C4-2B (cell line): ENCODE results near the gene SLC6A9.

Experiments
- H3K27ac ChIP-seq: fragments of 450-650 bp; 2 replicates; pipeline ENCODE4 v1.5.1; 2017
- ZFX ChIP-seq: fragments of 450-650 bp; IDR thresholded peaks from 2 replicates; pipeline ENCODE4 v1.6.1; 2017
- TF ChIP-seq, protein P1 (sequence below): fragments of 450-650 bp; conservative IDR thresholded peaks from 2 replicates; pipeline ENCODE4 v1.5.1; 2017; ENCODE audit warnings: mild to moderate bottlenecking

The SLC6A9 gene

DNA sequence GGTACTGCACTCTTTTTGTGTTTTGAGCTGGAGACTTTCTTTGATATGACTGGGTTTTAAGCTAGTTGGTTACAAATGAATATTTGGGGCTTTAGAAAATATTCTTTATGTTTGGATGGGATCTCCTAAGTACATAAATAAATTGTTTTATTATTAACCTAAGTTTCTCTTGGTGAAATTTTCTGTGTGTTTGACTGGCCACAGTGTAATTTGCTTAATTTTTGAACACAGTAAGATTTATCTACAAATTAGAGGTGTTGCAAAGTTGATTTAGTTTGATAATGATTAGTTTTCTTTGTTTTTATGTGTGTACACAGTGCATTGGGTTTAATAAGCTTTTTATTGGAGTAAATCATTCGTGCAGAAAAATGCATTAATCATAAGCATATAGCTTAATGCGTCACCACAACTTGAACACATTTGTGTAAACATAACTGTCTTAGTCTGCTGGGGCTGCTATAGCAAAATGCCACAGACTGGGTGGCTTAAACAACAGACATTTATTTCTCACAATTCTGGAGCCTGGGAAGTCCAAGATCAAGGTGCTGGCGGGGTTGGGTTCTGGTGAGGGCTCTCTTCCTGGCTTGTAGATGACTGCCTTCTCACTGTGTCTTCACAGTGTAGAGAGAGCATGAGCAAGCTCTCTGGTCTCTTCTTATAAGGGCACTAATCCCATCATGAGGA, 17.4 kb upstream of the SLC6A9 start:
- TF ChIP-seq, protein P1, sequence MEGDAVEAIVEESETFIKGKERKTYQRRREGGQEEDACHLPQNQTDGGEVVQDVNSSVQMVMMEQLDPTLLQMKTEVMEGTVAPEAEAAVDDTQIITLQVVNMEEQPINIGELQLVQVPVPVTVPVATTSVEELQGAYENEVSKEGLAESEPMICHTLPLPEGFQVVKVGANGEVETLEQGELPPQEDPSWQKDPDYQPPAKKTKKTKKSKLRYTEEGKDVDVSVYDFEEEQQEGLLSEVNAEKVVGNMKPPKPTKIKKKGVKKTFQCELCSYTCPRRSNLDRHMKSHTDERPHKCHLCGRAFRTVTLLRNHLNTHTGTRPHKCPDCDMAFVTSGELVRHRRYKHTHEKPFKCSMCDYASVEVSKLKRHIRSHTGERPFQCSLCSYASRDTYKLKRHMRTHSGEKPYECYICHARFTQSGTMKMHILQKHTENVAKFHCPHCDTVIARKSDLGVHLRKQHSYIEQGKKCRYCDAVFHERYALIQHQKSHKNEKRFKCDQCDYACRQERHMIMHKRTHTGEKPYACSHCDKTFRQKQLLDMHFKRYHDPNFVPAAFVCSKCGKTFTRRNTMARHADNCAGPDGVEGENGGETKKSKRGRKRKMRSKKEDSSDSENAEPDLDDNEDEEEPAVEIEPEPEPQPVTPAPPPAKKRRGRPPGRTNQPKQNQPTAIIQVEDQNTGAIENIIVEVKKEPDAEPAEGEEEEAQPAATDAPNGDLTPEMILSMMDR, result no peak
- no peak for TF ChIP-seq ZFX
- H3K27ac ChIP-seq, result no peak overlapping the region

DNA sequence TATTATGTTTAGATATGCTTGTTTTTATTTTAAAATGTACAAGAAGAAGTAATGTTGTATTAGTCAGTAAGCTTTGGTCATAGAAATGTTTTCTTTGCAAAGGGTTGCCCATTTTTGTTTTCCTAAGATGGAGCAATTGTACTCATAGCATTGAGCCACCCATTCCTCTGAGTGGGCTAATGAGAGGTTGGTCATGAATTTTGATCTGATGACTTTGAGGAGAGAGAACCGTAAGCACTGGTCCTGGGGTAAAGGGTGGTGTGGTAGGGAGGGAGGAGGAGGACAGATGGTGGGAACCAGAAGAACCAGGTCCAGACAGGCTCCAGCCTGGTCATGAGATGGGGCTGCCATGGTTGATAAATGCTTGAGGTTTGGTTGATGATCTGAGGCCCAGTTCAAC, 15.9 kb upstream of the SLC6A9 start:
- H3K27ac ChIP-seq, result no peak overlapping the region
- no peak for TF ChIP-seq ZFX
- TF ChIP-seq, protein P1, result no peak

DNA sequence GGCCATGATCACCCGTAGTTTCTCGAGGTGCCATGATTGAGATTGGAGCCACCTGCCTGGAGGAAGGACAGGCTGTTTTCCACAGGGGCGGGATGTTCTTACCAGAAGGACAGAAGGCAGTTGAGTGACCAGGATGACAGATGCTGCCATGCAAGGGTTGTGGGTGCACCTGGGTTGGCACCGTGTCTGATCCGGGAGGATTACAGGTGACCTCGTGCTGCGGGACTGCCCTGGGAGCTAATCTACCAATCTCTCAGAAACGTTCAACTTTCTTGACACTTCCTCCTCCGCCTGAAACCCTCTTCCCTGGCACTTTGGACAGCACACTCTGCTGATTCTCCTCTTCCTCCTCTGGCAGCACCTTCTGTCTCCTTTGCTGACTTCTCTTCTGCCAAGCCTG, 13.8 kb upstream of the SLC6A9 start:
- TF ChIP-seq, protein P1, result no peak
- no peak for TF ChIP-seq ZFX
- H3K27ac ChIP-seq, result no peak overlapping the region

DNA sequence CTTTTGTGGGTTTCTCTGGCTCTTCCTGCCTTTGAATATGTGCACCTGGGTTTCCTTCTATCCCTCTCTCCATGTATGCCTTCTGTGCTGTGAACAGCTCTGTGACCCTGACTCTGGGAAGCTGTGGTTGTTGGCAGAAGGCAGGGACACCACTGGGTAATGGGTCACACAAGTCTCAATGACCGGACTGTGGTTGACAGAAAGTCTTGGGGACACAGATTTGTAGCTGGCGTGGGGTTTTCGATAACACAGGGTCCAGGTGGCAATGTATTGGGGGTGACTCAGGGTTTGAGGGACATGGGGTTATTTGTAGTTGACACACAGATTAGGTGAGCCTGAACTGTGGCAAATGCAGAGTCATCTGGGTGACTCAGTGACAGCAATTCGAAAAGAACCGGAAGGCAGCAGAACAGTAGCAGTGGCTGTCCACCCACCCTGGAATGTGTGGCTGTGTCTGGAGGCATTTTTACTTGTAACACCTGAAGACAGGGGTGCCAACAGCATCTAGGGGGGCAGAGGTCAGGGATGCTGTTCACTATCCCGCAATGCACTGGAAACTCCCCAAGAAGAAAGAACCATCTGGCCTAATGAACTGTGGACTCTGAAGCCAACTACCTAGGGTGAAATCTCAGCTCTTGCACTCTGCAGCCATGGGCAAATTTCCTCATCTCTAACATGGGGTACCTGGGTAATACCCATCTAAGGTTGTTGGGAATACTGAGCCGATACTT, 13.0 kb upstream of the SLC6A9 start:
- no peak overlapping the region for H3K27ac ChIP-seq
- TF ChIP-seq, protein P1, result no peak
- TF ChIP-seq ZFX, result no peak

DNA sequence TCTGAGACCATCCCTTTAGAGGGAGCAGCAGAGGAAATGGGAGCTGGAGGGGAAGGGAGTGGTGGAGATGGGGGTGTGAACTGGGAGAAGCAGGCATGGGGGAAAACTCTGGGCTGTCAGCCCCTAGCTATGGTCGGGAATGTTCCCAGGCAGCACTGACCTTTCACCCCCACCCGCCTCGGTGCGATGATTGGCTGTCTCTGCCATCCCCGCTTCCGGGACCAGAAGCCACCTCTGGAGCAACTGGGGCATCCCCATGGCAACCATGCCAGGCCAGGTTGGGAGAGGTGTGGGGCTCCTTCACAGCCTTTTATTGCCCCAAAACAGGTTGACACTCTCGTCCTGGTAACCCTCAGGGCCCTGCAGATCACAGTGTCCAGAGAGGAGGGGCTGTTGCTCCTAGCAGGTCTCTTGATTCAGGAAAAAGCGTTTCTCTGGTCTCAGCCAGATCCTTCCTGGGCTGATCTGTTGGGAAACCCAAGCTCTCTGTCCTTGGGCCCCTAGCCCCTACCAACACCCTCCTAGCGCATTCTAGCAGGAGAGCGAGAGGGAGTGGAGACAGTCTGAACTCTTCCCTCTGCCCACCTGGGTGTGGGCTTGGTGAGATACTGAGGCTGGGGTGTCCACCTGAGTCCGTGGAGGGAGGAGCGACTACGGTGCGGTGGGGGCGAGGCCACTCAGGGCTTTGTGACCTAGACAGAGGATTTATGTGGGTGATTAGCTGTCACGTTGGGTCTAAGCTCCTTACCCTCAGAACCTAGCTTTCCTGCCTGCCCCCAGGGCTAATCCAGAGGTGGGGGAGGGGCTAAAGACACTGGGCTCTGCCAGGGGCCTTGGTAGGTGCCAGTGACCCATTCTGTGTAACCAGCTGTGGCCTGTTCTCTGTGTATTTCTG, 12.2 kb upstream of the SLC6A9 start:
- TF ChIP-seq ZFX, result no peak
- no peak overlapping the region for H3K27ac ChIP-seq

DNA sequence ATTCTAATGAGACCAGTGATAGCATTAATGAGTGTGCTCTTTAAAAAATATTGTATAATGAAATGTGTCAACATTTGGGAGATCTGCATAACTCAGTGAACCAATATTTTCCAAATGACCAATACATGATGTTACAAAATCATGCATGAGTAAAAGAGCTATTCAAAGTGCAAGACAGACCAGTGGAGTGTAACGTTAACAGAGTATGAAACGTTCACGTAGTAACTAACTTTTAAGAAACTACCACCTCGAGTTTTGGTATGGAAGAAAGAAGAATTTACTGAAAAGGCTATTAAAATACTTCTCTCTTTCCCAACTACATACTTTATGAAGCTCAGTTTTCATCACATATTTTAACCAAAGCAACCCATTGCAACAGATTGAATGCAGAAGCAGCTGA, 9.6 kb upstream of the SLC6A9 start:
- no peak overlapping the region for H3K27ac ChIP-seq
- TF ChIP-seq, protein P1, result no peak
- no peak for TF ChIP-seq ZFX

DNA sequence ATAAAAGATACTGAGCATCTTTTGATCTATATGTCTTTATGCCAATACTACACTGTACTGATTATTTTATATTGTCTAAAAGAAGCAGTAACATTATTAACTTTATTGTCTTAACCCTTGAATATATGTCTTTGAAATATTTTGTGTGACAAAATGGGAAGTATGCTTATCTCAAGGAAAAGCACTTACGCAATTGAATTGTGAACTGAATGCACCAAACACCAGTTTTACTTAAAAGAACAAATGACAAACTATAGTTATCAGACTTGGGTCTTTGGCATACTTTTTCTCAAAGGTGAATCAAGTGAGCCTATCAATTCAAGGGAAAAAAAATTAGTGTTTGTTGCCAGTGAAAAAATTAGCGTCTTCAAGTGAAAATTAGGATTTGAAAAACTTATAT, 9.2 kb upstream of the SLC6A9 start:
- TF ChIP-seq, protein P1, result no peak
- no peak for TF ChIP-seq ZFX
- H3K27ac ChIP-seq, result no peak overlapping the region
